ENCODE measurements around the gene ECEL1.

ECEL1 gene

GRCh38 chr2:232483311-232483922, 4.2 kb downstream of the ECEL1 start:
- no peak for DNase-seq

GRCh38 chr2:232482301-232483238, 5.1 kb downstream of the ECEL1 start:
- DNase-seq, result no peak

GRCh38 chr2:232481322-232482140, 6.1 kb downstream of the ECEL1 start:
- DNase-seq, result no peak

- no peak for DNase-seq
These were observed 7.1 kb downstream of the ECEL1 start for GRCh38 chr2:232480201-232481190.

GRCh38 chr2:232479341-232480200, 8.1 kb downstream of the ECEL1 start:
- DNase-seq, result no peak

GRCh38 chr2:232478571-232479340, 8.9 kb downstream of the ECEL1 start:
- DNase-seq, result no peak

- DNase-seq, result no peak
These were observed 9.7 kb downstream of the ECEL1 start for GRCh38 chr2:232477751-232478510.

GRCh38 chr2:232476791-232477190, 10.8 kb downstream of the ECEL1 start:
- no peak for DNase-seq

- DNase-seq, result no peak
These were observed 11.6 kb downstream of the ECEL1 start for GRCh38 chr2:232476045-232476444.

GRCh38 chr2:232473467-232473890, 14.2 kb downstream of the ECEL1 start:
- DNase-seq, result no peak

GRCh38 chr2:232466221-232466620, 21.4 kb downstream of the ECEL1 start:
- no peak for DNase-seq

- no peak for DNase-seq
These were observed 22.6 kb downstream of the ECEL1 start for GRCh38 chr2:232465061-232465460.

GRCh38 chr2:232464544-232464885, 23.1 kb downstream of the ECEL1 start:
- no peak for DNase-seq

GRCh38 chr2:232463701-232464543, 23.7 kb downstream of the ECEL1 start:
- no peak for DNase-seq

- DNase-seq, result no peak
These were observed 27.5 kb downstream of the ECEL1 start for GRCh38 chr2:232460171-232460570.

- DNase-seq, result no peak
These were observed 28.1 kb downstream of the ECEL1 start for GRCh38 chr2:232459419-232460035.

GRCh38 chr2:232458661-232459418, 28.8 kb downstream of the ECEL1 start:
- no peak for DNase-seq

Data from bone marrow (tissue), 2 donors.